GM21360 (cell line): Measurements from ENCODE around the gene LEF1.
"Not testable (repeated sequence)": the region's sequence is repeated elsewhere in the genome, so short reads cannot be mapped to it uniquely, and the experiment has no call there.

Source experiments
- ATAC-seq: cut with Tn5 transposase; IDR thresholded peaks from one replicate; pipeline ENCODE4 v1.9.1; 2021; ENCODE audit warnings: mild to moderate bottlenecking, moderate library complexity; ENCODE audit not compliant: unreplicated experiment

LEF1 gene

DNA sequence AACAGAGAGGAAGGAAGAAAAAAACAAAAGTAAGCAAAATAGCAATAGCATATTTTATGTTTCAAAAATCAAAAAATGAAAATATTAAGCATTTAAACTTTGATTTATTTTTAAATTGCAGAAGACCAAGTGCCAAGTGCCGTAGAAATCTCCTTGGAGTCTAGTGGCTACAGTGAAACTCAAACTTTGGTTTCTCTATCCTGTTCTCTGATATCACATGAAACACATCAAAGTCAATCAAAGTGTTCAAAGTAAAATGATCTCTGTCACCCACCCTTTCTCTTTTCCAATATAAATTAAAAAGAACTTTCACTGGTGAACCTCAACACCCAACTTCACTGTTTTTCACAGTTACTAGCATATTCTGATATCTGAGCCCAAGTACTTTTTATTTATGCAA, 98.0 kb downstream of the LEF1 start:
- ATAC-seq = no peak

DNA sequence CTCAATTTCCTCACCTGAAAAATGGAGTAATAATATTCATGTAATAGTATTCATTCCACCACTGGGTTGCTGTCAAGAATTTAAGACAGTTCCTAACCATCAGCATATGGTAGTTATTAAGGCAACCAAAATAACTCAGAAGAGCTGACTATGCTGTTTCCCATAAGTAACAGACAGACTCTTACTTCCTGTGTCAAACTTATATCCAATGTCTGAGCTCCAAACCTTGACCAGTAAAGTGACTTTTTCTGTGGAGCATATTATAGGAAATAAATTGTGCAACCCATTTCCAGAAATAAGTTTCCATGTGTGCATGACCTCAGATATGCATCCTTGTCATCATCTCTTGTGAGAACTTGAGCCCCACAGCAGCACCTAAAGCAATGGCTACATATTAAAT, 100.3 kb downstream of the LEF1 start:
- no peak for ATAC-seq

DNA sequence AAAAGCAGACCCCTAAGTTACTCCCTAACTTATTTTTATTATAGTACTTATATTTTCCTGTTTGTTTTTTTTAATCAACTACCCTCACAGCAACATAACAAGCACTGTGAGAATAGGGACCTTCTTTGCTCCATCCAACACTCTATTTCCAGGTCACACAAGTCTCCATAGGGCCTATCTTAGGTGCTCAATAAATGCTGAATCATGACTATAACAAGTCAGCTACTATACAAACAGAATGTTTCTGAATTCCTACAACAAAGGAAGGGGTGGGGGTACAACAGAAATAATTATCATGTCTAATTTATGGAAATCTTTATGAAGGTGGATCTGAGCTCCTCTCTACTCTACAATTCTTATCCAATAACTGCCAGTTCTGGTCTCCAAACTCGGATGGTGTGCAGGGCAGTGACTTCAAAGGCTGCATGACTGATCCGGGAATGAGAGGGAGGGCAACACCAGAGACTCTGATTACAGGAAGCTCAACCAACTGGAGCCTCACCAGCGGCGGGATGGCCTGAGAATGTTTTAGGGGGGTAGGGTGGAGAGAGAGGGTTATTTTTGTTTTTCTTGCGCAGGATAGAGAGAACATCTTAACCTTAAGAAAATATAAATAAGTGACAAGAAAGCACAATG, 107.9 kb downstream of the LEF1 start:
- ATAC-seq = no peak

DNA sequence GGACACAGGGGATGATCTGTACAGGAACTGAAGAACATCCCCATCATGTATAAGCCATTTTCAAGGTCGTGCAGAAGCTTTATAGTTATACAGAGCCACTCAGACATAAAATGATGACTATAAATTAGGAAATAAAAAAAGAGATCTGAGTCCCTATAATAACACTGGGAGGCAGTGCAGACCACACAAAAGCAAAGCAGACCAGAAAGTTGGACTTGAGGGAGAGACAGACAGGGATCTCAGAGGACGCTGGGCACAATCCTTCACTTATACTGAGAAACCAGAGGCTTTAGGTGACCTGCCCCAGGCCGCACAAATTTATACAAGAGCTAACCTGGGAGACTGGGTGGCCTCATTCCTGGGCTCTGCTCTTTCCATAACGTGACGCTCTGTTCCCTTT, 108.6 kb downstream of the LEF1 start:
- ATAC-seq = no peak

DNA sequence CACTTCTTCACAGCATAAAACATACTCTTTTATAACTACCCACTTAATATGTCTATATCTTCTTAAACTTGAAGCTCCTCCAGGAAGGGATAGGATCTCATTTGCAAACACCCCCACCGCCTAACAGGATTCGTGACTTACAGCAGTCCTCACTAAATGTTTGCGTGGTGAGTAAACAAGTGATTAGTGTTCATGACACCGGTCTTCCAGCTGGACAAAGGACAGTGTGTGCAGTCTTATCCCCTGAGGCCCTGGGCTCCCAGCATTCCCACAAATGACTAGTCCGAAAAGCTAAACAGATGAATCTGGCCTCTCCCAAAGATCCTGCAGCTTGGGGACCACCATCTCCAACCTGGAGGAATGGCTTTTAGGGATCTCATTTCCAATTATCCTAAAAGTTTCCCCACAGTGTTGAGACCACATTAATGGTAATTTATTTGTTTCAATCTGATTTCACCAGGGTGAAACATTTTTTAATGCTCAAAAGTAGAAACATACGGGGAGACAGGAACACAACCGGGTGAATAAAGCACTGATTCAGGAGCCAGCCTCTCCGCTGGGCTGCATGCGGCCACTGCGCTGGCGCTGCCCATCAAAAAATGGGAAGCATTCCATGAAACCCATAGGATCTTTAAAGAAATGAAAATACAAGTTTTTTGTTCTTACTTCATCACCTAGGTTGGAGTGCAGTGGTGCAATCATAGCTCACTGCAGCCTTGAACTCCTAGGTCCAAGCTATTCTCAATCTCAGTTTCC, 109.9 kb downstream of the LEF1 start:
- ATAC-seq = no peak

DNA sequence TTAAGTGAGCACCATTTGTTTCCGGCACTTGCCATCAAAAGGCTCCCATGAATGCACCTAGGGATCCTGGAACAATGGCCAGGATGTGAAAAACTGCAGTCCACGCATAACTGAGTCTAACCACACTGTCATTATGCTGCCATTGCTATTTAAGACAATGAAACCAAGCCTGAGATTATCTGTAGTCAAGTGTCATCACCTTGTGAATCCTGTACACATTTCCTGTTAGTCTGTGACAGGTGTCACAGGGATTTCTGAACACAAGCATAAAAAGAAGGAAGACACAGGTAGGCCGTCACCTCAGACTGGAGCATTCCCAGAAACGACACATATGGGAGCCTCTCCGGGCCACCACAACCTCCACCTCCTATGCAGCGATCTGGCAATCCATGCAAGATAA, 112.3 kb downstream of the LEF1 start:
- ATAC-seq = no peak

DNA sequence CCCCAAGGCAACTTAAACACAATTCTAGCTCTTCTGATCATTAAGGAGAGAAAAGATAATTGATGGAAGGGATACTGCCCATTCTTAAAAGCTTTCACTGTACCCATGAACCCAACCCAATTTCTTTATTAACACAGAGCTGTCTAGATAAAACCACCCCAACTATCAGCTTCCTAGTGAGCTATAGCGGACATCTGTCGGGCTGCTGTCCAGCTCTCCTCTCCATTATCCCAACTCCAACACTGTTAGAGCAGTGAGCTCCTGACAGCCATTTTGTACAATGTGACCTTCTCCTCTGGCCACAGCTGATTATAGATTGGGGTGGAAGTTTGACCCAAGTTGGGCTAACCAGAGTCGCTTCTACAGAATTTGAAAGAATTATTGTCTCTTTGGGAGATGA, 112.9 kb downstream of the LEF1 start:
- no peak for ATAC-seq

DNA sequence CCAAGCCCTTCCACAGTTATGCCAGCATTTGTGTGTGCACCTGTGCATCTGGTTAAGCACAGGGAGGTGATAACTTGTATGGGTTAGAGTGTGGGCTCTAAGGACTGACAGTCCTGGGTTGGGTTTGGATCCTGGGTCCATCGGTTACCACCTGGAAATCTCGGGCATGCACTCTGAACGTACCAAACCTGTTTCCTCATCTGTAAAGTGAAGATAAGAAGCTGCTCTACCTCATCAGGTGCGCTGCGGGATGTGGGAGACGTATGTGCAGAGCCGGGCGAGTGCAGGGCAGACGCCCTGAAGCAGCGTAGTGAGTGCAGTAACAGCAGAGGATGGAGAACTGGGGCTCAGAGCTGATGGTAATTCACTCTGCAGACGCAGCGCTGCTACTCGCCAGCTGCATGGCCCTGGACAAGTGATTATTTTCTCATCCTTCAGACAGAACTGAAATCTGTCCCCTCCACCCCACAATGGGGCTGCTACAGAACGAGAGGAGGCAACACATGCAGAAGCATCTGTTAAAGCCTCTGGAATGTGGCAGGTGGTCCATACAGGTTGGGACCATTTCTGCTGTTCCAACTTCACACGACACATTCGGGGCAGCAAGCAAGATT, 114.6 kb downstream of the LEF1 start:
- no peak for ATAC-seq

DNA sequence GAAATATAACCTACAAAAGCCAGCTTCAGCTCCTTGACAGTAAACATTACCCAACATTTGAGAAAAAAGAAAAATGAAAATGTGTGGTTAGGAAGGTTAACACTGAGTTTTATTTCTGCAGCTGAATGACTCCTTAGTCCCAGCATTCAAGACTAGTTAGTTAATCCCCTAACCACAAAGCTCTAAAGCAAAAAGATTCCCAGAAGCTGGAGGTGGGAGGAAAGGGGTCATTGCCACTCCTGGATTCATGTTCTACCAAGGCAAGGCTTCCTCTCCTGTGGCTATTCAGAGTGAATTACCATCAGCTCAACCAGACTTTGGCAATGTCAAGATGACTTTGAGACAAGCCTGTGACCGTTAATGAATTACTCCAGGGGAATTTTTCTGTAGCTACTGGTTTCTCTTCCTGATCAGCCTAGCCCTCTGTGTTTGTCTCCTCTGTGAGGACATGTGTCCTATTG, 115.5 kb downstream of the LEF1 start:
- no peak for ATAC-seq

DNA sequence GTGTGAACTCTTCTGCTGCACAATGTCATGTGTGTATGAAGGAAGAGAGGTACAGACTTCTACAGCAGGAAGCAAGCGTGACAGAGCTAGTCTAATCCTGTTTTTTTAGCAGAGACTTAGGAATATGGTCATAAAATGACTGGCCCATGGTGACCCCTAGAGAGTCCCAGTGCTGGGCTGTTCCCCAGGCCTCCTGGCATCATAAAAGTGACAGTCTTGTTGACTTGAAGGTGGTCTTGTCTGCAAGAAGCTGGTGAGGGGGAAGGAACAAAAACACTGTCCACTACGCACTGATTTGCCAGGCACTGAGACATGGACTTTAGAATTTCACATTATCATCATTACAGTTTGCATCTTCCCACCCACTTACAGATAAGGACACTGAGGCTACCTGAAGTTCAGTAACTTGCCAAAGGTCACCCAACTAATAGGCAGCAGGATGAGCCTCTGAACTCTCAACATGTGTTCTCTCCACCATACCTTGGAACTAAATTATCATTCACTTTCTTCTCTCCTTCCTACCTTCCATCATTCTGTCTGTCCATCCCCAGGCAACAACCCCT, 116.1 kb downstream of the LEF1 start:
- ATAC-seq = no peak

DNA sequence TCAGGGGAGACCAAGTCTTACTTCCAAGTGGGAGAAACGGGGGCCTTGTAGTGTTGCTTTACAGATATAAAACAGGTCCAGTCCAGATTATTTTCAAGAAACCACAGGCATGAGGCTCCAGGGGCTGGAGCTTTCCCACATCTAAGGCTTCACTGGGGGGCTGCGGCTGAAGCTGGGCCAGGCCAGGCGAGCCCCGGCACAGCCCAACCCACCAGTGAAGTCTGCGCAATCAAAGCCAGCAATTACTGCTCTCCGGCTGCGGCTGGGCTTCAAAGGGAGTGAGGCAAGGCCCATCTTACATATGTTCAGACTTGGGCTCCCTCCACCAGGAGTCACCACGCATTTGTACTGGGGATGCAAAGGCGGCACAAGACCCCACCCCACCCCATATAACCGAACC, 117.4 kb downstream of the LEF1 start:
- no peak for ATAC-seq

DNA sequence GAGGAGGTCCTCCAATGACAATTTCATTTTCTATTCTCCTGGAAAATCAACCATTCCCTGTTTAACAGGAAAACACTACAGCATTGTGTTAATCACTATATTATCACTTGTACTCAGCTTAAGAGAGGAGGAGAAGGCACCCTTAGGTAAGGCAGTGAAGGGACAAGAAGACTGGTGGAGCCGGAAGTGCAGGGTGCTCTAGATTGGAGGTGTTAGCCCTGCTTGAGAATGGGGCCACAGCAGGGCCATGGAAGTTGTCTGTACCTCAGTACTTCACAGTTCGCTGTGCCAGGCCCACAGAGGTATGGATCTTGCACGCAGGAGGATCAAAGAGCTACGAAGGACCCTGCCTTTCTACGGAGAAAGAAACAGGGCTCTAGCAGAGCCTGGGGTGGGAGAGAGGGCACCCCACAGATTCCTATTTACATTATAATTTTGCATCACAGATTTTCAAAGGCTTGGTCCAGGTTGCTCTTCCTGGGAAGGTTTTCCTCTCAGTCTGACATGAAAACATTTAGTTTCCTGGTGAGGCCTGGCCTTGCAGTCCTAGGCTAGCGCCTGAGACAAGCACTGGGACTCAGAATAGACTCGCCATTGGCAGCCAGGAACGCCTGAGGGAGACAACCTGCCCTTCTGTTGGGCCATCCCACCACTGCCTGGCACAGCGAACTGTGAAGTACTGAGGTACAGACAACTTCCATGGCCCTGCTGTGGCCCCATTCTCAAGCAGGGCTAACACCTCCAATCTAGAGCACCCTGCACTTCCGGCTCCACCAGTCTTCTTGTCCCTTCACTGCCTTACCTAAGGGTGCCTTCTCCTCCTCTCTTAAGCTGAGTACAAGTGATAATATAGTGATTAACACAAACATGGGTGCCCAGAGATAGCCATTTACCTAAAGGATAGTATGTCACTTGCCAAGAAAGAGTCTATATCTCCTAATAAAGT, 118.3 kb downstream of the LEF1 start:
- ATAC-seq = not testable (repeated sequence)

DNA sequence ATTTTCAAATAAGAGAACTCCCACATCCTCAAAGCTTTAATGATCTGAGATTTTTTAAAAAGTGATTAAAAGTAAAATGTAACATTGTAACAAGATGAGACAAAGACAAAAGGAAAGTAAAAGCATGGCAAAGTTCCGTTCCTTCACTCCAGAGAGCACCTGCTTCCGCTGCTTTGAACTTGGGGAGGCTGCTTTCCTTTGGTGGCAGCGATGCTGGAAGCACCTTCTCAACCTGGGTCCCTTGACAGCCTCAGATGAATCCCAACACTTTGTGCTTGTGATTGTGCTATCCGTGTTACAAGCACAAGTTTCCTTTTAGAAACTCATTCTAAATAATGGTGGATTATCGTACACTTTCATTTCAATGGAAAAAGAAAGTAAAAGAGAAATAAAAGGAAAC, 119.3 kb downstream of the LEF1 start:
- ATAC-seq = no peak

DNA sequence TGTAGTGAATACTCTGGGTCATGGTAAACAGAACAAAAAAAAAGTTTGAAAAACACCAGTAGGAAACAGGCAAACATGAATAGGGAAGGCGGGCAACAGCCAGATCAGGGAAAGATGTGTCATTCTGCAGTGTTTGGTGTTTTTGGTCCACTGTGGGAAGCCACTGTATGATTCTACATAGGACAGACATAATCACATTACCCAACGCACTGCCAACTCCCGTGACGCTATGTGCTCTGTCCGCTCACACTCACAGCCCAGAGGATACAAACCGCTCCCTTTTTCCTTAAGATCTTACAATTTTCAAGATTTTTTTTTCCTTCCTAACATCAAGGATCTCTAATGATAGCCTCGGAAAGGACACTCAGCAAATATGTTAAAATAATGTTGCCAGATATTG, 119.7 kb downstream of the LEF1 start:
- no peak for ATAC-seq

DNA sequence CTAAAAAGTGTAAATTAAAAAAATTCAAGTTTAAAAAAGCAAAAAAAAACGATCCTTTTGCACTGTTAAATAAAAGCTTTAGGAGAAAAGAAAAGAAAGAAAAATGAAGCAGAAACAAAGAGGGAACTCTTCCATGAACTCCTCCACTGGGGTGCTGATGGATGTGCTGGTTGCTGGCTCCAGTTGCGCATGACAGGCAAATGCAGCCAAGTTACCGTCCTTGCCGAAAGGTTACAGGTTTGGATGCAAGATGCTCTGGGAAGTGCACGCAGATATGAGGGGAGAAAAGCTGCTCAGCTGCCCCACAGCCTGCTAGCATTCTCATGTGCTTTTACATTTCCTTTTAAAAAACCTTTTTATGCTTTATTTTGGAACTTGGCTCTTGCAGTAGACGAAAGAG, 120.6 kb downstream of the LEF1 start:
- ATAC-seq = no peak

DNA sequence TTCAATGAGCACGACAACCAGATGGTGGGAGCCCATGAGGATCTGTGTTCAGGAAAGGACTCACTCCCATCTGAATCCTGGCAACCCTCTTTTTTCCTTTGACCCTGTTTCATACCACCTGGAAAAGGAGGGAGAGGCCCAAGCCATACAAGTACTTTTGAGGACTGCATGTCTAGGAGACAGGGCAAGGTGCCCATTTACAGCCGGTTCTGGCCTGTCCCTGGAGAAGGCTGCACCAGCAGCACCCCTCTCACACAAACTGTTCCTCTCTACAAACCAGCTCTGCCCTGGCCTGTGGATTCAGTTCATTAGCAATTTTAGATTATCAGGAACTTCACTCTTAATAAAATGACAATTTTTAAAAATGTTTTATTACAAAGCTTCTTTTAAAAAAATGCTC, 121.5 kb downstream of the LEF1 start:
- ATAC-seq = no peak

DNA sequence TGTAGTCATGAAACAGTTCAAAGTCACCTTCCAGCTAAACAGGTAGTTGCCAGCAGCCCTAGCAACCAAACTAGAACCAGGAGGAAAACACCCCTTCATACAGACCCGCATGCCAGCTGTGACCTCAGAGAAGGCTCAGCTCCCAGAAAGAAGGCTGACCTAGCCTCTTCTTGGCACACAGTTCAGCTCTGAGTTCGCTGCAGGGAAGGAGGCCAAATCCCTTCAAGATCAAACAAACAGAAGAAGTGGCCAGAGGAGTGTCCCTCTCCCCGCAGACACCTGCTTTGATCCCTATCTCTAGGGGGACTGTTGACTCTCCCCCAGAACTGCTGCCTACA, 123.1 kb downstream of the LEF1 start:
- ATAC-seq = no peak

DNA sequence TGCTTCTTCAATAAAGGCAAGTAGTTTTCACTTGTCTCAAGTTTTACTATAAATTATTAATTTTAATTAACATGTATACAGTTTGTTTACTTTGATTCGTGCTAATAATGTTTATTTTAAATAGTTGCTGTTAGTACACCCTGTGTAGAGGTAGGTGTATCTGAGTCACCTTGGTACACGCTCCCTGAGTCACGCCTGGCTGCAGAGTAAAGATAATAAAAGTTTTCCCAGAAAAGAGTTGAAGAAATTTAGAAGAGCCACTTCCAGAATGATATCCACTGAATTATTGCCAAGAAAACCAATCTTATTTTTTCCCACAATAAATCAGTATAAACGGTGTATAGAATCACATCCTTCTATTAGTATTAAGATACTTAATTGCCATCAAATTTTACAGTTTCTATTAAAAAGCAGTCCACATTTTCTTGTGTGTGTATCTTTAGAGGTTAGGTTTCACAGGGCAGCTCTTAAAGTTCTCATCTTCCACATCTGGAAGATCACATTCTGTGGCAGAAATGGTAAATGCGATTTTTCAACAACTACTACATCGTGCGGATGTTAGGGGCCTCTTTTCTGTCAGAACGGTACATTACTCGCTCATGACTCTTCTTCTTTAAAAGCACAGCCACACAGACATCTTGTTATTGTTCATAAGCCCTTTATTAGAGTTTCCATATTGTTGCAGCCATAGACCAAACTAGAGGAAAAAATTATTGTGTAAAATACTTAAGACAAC, 123.6 kb downstream of the LEF1 start:
- ATAC-seq = no peak

DNA sequence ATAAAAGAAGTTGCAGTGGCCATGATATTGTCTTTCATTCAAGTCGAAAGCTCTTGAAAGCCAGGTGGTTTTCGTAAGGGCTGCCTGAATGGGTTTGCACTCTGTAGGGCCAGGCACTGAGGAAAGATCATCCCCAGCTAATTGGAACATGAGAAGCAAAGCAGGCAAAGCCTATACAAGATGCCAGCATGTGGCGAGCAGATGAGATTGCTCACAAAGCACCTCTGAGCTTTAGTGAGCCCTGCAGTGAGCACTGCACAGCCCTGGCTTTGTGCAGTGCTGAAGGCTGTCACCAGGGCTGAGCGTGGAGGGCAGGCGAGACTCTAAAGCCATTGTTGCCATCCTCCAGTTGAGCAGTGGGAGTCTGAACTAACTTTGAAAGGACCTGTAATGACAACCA, 125.2 kb downstream of the LEF1 start:
- ATAC-seq = no peak

DNA sequence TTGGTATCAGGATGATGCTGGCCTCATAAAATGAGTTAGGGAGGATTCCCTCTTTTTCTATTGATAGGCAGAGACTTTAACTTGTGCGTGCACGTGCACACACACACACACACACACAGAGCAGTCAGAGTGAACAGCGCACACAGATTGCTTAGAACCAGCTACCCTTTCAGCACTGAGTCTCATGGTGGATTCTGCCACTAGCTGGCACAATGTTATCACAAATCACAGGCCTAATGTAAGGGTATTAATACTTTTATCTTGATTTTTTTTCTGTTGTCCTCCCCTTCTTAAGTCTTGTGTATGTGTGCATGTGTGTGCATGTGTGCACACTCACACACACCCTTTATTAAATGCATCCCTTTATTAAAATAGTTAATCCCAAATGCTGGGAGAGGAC, 125.8 kb downstream of the LEF1 start:
- ATAC-seq = no peak
